HepG2 (cell line): ENCODE results near the gene PEF1. TPM values are rescaled to one million over a fixed set of nuclear protein-coding genes. Genes with fewer than 3 reads are reported as not detected.

Experiments used
- ATAC-seq: fragments of 200-7000 bp; cut with Tn5 transposase; 3 replicates; pipeline ENCODE4 v1.9.1; 2020; ENCODE audit warnings: mild to moderate bottlenecking, moderate library complexity
- BruUV-seq: library from RNA; stranded (reverse); fragments of 400-500 nt; replicated peaks from 2 replicates; lab custom pipeline; 2021; lab: Mats Ljungman, UMichigan
- CTCF ChIA-PET: fragments of 300-600 bp; formaldehyde crosslinking; extraction: SDS; loops from one replicate; lab custom pipeline; 2021; ENCODE audit warnings: low total read pairs, inconsistent platforms, low intra/inter-chr PET ratio; lab: Yijun Ruan, JAX
- POLR2A ChIA-PET: fragments of 350-600 bp; sonication (Branson Sonifier 250); formaldehyde crosslinking; loops from one replicate; lab custom pipeline; 2020; ENCODE audit warnings: antibody characterized with exemption, inconsistent platforms; lab: Yijun Ruan, JAX
- DNase-seq: peaks from one replicate; pipeline ENCODE4 v3.0.0-alpha.2; 2015; ENCODE audit warnings: low spot score
- FAIRE-seq: peaks from 3 replicates; lab custom pipeline; 2011; peaks lifted over from hg19 to GRCh38; lab: Jason Lieb, UNC
- H2AFZ ChIP-seq: one replicate; pipeline ENCODE4 v1.6.1; 2011; ENCODE audit warnings: low read length, inconsistent platforms
- H3K27ac ChIP-seq: fragments of 300-600 bp; 3 replicates; pipeline ENCODE4 v1.8.0; 2011; ENCODE audit warnings: mixed run types, mild to moderate bottlenecking, mixed read lengths, low read length, inconsistent platforms; ENCODE audit not compliant: insufficient read depth; ENCODE audit errors: extremely low read length
- H3K27me3 ChIP-seq, 2 experiments: fragments of 200-600 bp in 1 of 2; 2 replicates in 1 of 2; 3 replicates in 1 of 2; pipeline versions ENCODE4 v1.6.0 to v1.8.0; 2011; ENCODE audit warnings: low read length in 2 of 2, mild to moderate bottlenecking in 2 of 2, moderate library complexity in 2 of 2, inconsistent platforms in 1 of 2; ENCODE audit not compliant: insufficient read depth in 2 of 2, control insufficient read depth in 1 of 2
- H3K36me3 ChIP-seq, 2 experiments: fragments of 200-600 bp in 1 of 2; replicated peaks in 1 of 2; 2 replicates in 1 of 2; 3 replicates in 1 of 2; pipeline versions ENCODE4 v1.5.1 to v1.8.0; 2011; ENCODE audit warnings: low read length in 2 of 2, inconsistent platforms in 1 of 2; ENCODE audit not compliant: insufficient read depth in 2 of 2, control insufficient read depth in 1 of 2
- H3K4me1 ChIP-seq: 2 replicates; pipeline ENCODE4 v1.5.1; 2012; ENCODE audit warnings: low read length, inconsistent platforms; ENCODE audit not compliant: insufficient read depth
- H3K4me2 ChIP-seq: 2 replicates; pipeline ENCODE4 v1.6.0; 2011; ENCODE audit warnings: low read depth, low read length, inconsistent platforms
- H3K4me3 ChIP-seq, 3 experiments: fragments of 200-600 bp in 1 of 3; sonication (generic), shearing (Covaris generic) in 1 of 3; replicated peaks in 1 of 3; 2 replicates each; pipeline ENCODE4 v1.5.1; 2011 to 2016; ENCODE audit warnings: low read length in 3 of 3, inconsistent platforms in 2 of 3, low read depth in 2 of 3, mild to moderate bottlenecking in 2 of 3, control low read depth in 1 of 3, mixed read lengths in 1 of 3; ENCODE audit not compliant: insufficient read depth in 1 of 3
- H3K79me2 ChIP-seq: one replicate; pipeline ENCODE4 v1.6.1; 2011; ENCODE audit warnings: low read length, inconsistent platforms; ENCODE audit not compliant: insufficient read depth
- H3K9ac ChIP-seq: 2 replicates; pipeline ENCODE4 v1.6.0; 2011; ENCODE audit warnings: mild to moderate bottlenecking, low read depth, low read length, inconsistent platforms; ENCODE audit not compliant: insufficient read depth
- H3K9me3 ChIP-seq: 2 replicates; pipeline ENCODE4 v1.5.1; 2012; ENCODE audit warnings: mild to moderate bottlenecking, low read length
- H4K20me1 ChIP-seq: 2 replicates; pipeline ENCODE4 v1.6.0; 2011; ENCODE audit warnings: inconsistent platforms, mild to moderate bottlenecking, low read length, moderate library complexity; ENCODE audit not compliant: insufficient read depth
- CBFB ChIP-seq: sonication (generic); formaldehyde crosslinking; IDR thresholded peaks from 2 replicates; pipeline ENCODE4 v1.4.0; 2020; ENCODE audit warnings: missing genetic modification reagents
- CREBL2 ChIP-seq: sonication (generic); formaldehyde crosslinking; IDR thresholded peaks from 2 replicates; pipeline ENCODE4 v1.8.1; 2023; ENCODE audit warnings: missing genetic modification reagents, mild to moderate bottlenecking, borderline replicate concordance
- FUBP1 ChIP-seq: sonication (generic); formaldehyde crosslinking; IDR thresholded peaks from 2 replicates; pipeline ENCODE4 v1.5.1; 2020; ENCODE audit warnings: missing genetic modification reagents, mild to moderate bottlenecking, borderline replicate concordance
- KLF13 ChIP-seq: sonication (generic); formaldehyde crosslinking; IDR thresholded peaks from 2 replicates; pipeline ENCODE4 v1.4.0; 2020; ENCODE audit warnings: mild to moderate bottlenecking, missing genetic modification reagents
- MAFG ChIP-seq: sonication (generic); formaldehyde crosslinking; IDR thresholded peaks from 2 replicates; pipeline ENCODE4 v1.5.1; 2020; ENCODE audit warnings: mild to moderate bottlenecking, missing genetic modification reagents
- MEIS2 ChIP-seq: sonication (generic); formaldehyde crosslinking; IDR thresholded peaks from 2 replicates; pipeline ENCODE4 v1.9.0; 2021; ENCODE audit warnings: mild to moderate bottlenecking, missing genetic modification reagents
- STAG1 ChIP-seq: sonication (generic); formaldehyde crosslinking; IDR thresholded peaks from 2 replicates; pipeline ENCODE4 v1.4.0; 2020; ENCODE audit warnings: missing genetic modification reagents
- ZBTB26 ChIP-seq: IDR thresholded peaks from 2 replicates; pipeline ENCODE4 v1.6.1; 2016; ENCODE audit warnings: missing compliant biosample characterization, missing genetic modification reagents, borderline replicate concordance
- ZFP36L2 ChIP-seq: sonication (generic); formaldehyde crosslinking; IDR thresholded peaks from 2 replicates; pipeline ENCODE4 v1.4.0; 2020; ENCODE audit warnings: missing genetic modification reagents
- ZNF660 ChIP-seq: sonication (generic); formaldehyde crosslinking; IDR thresholded peaks from 2 replicates; pipeline ENCODE4 v1.5.1; 2020; ENCODE audit warnings: mild to moderate bottlenecking, low read depth, missing genetic modification reagents, borderline replicate concordance
- ZNF672 ChIP-seq: sonication (generic); formaldehyde crosslinking; IDR thresholded peaks from 2 replicates; pipeline ENCODE4 v1.8.1; 2022; ENCODE audit warnings: missing genetic modification reagents
- ZNF687 ChIP-seq: sonication (generic); formaldehyde crosslinking; IDR thresholded peaks from 2 replicates; pipeline ENCODE4 v1.5.1; 2020; ENCODE audit warnings: mild to moderate bottlenecking, missing genetic modification reagents, moderate library complexity
- ZNF737 ChIP-seq: sonication (generic); formaldehyde crosslinking; IDR thresholded peaks from 2 replicates; pipeline ENCODE4 v1.5.0; 2020; ENCODE audit warnings: missing genetic modification reagents, mild to moderate bottlenecking, borderline replicate concordance
- WGBS: methylation state at CpG from one replicate; pipeline ENCODE4 v1.1.6; 2017; ENCODE audit warnings: low lambda C conversion rate; 5-methylcytosine and 5-hydroxymethylcytosine counted together
- in situ Hi-C: cut with HindIII; loops from 2 replicates; pipeline ENCODE4 v1.10.0; 2017; ENCODE audit warnings: low pct_unique_long_range_greater_than_20kb; ENCODE audit not compliant: extremely low pct_ligation_motif_present
- intact Hi-C: fragments of 100-400 bp; cut with micrococcal nuclease; formaldehyde crosslinking; loops from one replicate; pipeline ENCODE4 v1.10.0; 2022; ENCODE audit not compliant: unreplicated experiment
- polyA plus RNA-seq, 8 experiments: library from polyadenylated mRNA; depleted of rRNA in 3 of 8; stranded (reverse) in 7 of 8; unstranded in 1 of 8; fragments of >200 nt; fragmentation: Illumina TruSeq in 4 of 8; extraction: Trizol in 4 of 8; gene quantifications; 2 replicates each; pipeline versions ENCODE4 v1.2.1 to v1.2.3, GENCODE V29; 2011 to 2016; ENCODE audit warnings: low read depth in 4 of 8, missing spikeins in 1 of 8, mixed read lengths in 1 of 8; ENCODE audit not compliant: insufficient read depth in 1 of 8
- total RNA-seq, 5 experiments: library from RNA; depleted of rRNA; stranded (reverse); fragments of >200 nt; fragmentation: Illumina TruSeq; extraction: Trizol; gene quantifications; 2 replicates each; pipeline ENCODE4 v1.2.3, GENCODE V29; 2016; ENCODE audit warnings: low read depth in 1 of 5

The PEF1 gene
- total and polyA plus RNA-seq, 2 of the 13 experiments (the other 11 are each of a cell fraction or from before 2014, with no cell fraction given) = 57.1 to 57.8 TPM

- 24% methylated on average over 9 of the region's 10 CpGs for WGBS
- POLR2A ChIA-PET = interaction anchor here (1.3 kb wide), 1 partner anchor 31 kb away, joined by 3 read pairs; no protein-coding TSS in a partner anchor
- CTCF ChIA-PET = interaction anchor here (0.6 to 7.6 kb wide), 4 partner anchors 23 to 172 kb away, joined by 3 to 106 read pairs (median 6); partner anchors contain the start of gene HCRTR1
- H3K4me3 ChIP-seq = no peak overlapping the region
- no peak overlapping the region for H2AFZ ChIP-seq
- peaks cover 0 to 9% of the 10 kb centered on the region in 2 experiments; a peak in 1 of 5 replicates for H3K27me3 ChIP-seq
- in situ Hi-C loops (no loop called here), intact Hi-C loops (loop anchor here (1.0 kb wide), 1 partner anchor 30 kb away; no protein-coding TSS in a partner anchor)
- H3K4me1 ChIP-seq = no peaks in the 10 kb centered on the region
- no TSS peak for BruUV-seq
- H3K27ac ChIP-seq = no peak overlapping the region
- ATAC-seq (peak; percentile 97), DNase-seq (peak; percentile 62), FAIRE-seq (peak; percentile 90)
- no peaks in the 10 kb centered on the region for H4K20me1 ChIP-seq
- H3K79me2 ChIP-seq = no peaks in the 10 kb centered on the region
- no peaks in the 10 kb centered on the region for H3K9me3 ChIP-seq
- no peaks in the 10 kb centered on the region for H3K36me3 ChIP-seq
- H3K4me2 ChIP-seq = no peak overlapping the region
- no peak overlapping the region for H3K9ac ChIP-seq
- TF ChIP-seq ZNF660 (CRISPR knock-in tag) (no peak), CREBL2 (CRISPR knock-in tag) (no peak), ZNF672 (CRISPR knock-in tag) (no peak), MEIS2 (no peak), ZBTB26 (no peak), CBFB (CRISPR knock-in tag) (no peak), ZFP36L2 (CRISPR knock-in tag) (no peak), FUBP1 (no peak), STAG1 (peak; percentile 94), ZNF687 (CRISPR knock-in tag) (peak; percentile 59), KLF13 (no peak), ZNF737 (CRISPR knock-in tag) (no peak), MAFG (CRISPR knock-in tag) (no peak)
Measured at GRCh38 chr1:31593770-31594632, 50.7 kb downstream of the PEF1 start.
